ENCODE measurements around the gene MTHFSD.
A peak's percentile ranks its signal among the peaks of the same experiment; 100 is the strongest.

MTHFSD gene

DNA sequence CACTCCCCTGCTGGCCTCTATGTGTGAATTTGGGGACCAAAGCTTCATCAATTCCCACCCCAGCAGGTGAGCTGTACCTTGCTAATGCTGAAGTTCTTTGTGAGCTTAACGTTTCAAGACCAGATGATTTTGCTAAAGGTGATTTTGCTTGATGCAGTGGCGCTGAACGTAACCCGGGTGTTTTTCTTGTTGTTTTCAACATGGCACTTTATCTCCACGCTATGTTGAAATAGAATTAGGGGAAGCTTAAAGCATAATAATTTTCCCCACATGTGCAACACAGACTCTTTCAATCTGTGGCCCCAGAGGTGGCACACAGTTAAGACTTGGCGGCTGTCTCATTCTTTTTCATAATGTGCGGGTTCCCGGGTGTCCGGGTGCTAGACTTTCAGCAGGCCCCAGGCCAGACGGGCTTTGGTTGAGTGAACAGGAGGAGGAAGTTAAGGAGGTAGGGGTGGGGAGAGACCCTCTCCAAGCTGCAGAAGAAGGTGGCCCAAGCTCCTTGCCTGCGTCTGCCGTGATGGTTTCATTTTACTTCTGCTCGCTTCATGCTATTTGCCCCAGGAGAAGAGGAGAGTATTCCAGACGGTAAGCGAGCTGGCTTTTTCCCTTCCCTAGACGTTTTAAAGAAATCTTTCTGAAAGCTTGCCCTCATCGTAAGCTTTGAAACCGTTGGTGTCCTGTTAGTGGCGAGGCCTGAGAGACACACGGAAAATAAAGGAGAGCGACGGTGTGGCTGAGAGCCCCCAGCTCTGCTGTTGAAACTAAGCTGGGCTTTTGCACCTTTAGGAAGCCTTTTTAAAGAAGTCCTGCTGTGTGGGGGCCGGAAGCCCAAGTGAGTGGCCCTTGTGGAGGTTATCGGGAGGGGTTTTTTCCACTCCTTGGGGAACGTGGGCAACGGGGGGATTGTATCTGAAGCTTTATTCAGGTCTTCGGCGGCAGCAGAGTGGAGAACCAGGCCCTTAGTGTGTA, 15.8 kb upstream of the MTHFSD start:
- no peak for DNase-seq (ENCODE audit: low spot score)

GRCh38 chr16:86569701-86570447, 14.8 kb upstream of the MTHFSD start:
- no peak for DNase-seq (ENCODE audit: low spot score)

DNA sequence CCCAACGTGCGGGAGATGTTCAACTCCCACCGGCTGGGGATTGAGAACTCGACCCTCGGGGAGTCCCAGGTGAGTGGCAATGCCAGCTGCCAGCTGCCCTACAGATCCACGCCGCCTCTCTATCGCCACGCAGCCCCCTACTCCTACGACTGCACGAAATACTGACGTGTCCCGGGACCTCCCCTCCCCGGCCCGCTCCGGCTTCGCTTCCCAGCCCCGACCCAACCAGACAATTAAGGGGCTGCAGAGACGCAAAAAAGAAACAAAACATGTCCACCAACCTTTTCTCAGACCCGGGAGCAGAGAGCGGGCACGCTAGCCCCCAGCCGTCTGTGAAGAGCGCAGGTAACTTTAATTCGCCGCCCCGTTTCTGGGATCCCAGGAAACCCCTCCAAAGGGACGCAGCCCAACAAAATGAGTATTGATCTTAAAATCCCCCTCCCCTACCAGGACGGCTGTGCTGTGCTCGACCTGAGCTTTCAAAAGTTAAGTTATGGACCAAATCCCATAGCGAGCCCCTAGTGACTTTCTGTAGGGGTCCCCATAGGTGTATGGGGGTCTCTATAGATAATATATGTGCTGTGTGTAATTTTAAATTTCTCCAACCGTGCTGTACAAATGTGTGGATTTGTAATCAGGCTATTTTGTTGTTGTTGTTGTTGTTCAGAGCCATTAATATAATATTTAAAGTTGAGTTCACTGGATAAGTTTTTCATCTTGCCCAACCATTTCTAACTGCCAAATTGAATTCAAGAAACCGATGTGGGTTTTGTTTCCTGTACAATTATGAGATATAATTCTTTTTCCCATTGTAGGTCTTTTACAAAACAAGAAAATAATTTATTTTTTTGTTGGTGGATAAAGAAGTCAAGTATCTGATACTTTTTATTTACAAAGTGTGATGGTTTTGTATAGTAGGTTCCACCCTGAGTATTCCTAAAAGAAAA, 13.9 kb upstream of the MTHFSD start:
- no peak for DNase-seq (ENCODE audit: low spot score)

- peak; percentile 67 for DNase-seq (ENCODE audit: low spot score)
Observed at GRCh38 chr16:86567701-86568581, 12.9 kb upstream of the MTHFSD start.

GRCh38 chr16:86566966-86567700, 12.1 kb upstream of the MTHFSD start:
- DNase-seq (ENCODE audit: low spot score): peak; percentile 65

GRCh38 chr16:86566601-86566965, 11.5 kb upstream of the MTHFSD start, which contains the start of gene FOXC2:
Gene FOXC2, plus strand, starts transcription at chr16:86566829. Its CDS starts 507 bp downstream, at chr16:86567336.
- DNase-seq (ENCODE audit: low spot score): peak; percentile 91

DNA sequence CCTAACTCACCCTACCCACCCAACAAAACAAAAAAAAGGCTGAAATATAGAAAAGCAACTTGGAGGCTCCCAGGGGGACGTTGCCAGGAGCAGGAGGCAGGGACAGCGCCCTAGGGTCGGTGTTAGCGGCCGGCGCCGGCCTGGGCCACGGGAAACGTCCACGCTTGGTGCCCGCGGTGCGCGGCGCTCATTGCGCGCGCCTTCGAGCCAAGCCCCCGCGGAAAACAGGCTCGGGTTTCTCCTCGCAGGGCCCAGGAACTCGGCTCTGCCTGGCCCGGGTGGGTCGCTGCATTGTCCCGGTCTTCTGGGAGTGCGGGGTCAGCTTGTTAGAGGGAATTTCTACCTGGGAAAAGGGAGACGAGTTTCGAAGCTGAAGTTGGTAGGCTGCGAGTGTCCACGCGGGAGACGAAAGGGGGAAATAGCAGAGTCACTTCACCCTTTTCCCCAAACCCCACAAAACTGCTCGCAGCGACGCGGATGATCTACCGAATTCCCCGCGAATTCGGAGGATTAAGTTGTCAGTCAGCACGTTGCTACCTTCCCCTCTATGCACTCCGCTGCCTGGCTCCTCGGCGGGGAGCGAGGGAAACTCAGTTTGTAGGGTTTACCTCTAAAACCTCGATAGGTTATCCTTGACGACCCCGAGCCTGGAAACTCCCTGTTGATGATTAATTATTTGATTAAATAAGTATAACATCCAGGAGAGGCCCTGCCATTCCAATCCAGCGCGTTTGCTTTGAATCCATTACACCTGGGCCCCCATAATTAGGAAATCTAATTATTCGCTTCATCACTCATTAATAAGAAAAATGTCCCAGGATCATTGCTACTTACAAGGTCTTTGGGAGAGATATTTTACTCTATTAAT, 10.8 kb upstream of the MTHFSD start:
- no peak for DNase-seq (ENCODE audit: low spot score)

- no peak for DNase-seq (ENCODE audit: low spot score)
Observed at GRCh38 chr16:86565181-86565631, 10.2 kb upstream of the MTHFSD start.

DNA sequence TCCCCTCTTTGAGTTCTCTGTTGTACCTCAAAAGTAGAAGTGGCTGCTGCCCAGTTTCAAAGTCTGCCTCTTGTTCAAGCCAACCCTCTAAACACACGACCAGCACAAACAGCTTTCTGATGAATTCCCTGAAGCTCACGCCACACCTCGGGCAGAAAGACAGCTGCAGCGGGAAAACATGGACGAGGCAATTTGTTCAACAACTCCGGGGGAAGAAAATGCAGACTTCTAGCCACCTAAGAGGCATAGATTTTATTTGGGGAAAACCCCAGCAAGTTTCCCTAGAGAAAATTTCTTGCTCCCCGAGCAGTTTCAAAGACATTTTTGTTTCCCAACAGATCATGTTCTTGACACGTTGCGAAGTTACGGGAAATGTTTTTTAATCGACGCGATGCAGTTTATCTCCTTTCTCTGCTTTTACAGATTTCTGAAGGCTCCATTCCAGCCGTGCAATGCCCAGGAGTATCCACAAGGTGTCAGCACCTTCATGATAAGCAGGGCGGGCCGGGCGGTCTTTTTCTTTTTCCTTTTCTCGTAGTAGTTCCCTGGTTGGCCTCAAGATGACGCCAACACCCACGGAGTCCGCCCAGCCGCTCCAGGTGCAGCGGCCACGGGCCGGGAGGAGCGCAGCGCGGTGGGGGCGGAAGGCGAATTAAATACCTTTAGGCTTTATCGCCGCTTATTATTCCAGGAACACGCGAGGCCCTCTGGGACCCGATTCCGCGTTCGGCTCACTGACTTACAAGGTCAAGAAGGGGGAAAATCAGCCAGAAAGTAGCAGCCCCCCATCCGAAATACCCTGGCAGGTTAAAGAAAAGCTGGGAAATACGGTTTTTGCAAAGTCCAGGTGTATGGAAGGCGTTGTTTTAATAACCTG, 8.7 kb upstream of the MTHFSD start:
- peak; percentile 93 for DNase-seq (ENCODE audit: low spot score)

DNA sequence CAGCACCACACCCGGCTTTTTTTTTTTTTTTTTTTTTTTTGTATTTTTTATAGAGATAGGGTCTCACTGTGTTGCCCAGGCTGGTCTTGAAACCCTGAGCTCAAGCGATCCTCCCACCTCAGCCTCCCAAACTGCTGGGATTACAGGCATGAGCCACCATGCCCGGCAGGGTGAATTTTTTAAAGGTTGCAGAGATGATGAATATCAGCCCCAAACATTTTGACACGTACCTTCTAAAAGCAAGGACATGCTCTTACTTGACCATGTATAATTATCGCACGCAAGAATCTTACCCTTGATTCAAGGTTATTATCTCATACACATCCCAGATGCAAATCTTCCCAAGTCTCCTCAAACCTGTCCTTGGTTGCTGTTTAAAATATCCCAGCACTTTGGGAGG, 7.3 kb upstream of the MTHFSD start:
- DNase-seq (ENCODE audit: low spot score): no peak

- no peak for DNase-seq (ENCODE audit: low spot score)
Observed at GRCh38 chr16:86559802-86560305, 4.8 kb upstream of the MTHFSD start.

DNA sequence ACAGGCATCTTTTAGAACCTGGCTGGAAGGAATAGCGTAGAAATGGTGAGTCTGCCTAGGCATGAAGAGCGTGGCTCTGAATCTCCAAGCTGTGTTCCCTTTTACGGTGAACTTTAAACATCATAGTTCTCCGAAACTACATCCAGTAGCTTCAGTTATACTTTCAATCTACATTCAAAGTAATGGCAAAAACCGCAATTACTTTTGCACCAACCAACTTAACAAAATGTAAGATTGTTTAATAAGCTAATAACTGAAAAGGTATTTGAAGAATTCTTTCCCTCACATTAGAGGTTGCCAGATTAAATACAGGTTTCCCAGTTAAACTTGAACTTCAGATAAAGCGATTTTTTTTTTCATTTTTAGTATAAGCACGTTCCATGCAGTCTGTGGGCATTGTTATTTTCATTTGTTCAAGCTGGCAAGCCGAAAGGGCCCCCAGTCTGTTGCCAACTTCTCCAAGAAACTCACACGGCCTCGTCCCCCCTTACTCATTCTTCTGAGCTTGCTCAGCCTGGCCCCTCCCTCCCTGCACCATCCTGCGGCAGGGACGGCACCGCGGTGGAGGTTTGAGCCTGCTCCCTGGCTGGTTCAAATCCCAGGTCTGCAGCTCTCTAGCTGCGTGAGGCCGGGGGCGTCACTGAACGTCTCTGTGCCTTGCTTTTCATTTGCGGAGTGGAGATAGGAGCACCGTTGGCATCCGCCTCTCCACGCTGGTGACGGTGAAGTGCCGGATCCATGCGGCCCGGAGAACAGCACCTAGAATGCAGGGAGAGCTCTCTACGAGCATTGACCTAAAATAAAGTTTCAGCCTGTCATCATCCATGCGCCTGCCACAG, 3.5 kb upstream of the MTHFSD start:
- no peak for DNase-seq (ENCODE audit: low spot score)

DNA sequence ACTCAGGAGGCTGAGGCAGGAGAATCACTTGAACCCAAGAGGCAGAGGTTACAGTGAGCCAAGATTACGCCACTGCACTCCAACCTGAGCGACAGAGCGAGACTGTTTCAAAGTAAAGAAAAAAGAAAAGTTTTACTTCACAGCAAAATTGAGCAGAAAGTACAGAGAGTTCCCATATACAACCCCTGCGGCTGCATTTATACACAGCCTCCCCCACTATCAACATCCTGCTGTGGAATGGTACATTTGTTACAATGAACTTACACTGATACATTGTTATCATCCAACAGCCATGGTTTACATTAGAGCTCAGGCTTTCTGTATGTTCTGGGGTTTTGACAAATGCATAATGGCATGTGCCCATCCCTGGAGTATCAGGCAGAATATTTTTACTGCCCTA, 2.6 kb upstream of the MTHFSD start:
- DNase-seq (ENCODE audit: low spot score): no peak

GRCh38 chr16:86556576-86556975, 1.5 kb upstream of the MTHFSD start:
- no peak for DNase-seq (ENCODE audit: low spot score)

- no peak for DNase-seq (ENCODE audit: low spot score)
Observed at GRCh38 chr16:86555704-86556075, 655 bp upstream of the MTHFSD start.

- no peak for DNase-seq (ENCODE audit: low spot score)
Observed at GRCh38 chr16:86554599-86554916, 477 bp downstream of the MTHFSD start.

GRCh38 chr16:86553356-86553755, 1.7 kb downstream of the MTHFSD start:
- DNase-seq (ENCODE audit: low spot score): no peak

Data from ecto neural progenitor cell (in vitro differentiated cells).